HepG2 (cell line): ENCODE data around the gene CALML6. TPM values are rescaled to one million over a fixed set of nuclear protein-coding genes. Genes with fewer than 3 reads are reported as not detected.
A peak's percentile ranks its signal among the peaks of the same experiment; 100 is the strongest.

Experiments used
- ATAC-seq: fragments of 200-7000 bp; cut with Tn5 transposase; 3 replicates; pipeline ENCODE4 v1.9.1; 2020; ENCODE audit warnings: mild to moderate bottlenecking, moderate library complexity
- BruUV-seq: library from RNA; stranded (reverse); fragments of 400-500 nt; replicated peaks from 2 replicates; lab custom pipeline; 2021; lab: Mats Ljungman, UMichigan
- CTCF ChIA-PET: fragments of 300-600 bp; formaldehyde crosslinking; extraction: SDS; loops from one replicate; lab custom pipeline; 2021; ENCODE audit warnings: low total read pairs, inconsistent platforms, low intra/inter-chr PET ratio; lab: Yijun Ruan, JAX
- POLR2A ChIA-PET: fragments of 350-600 bp; sonication (Branson Sonifier 250); formaldehyde crosslinking; loops from one replicate; lab custom pipeline; 2020; ENCODE audit warnings: antibody characterized with exemption, inconsistent platforms; lab: Yijun Ruan, JAX
- DNase-seq: peaks from one replicate; pipeline ENCODE4 v3.0.0-alpha.2; 2015; ENCODE audit warnings: low spot score
- FAIRE-seq: peaks from 3 replicates; lab custom pipeline; 2011; peaks lifted over from hg19 to GRCh38; lab: Jason Lieb, UNC
- H2AFZ ChIP-seq: one replicate; pipeline ENCODE4 v1.6.1; 2011; ENCODE audit warnings: low read length, inconsistent platforms
- H3K27ac ChIP-seq: fragments of 300-600 bp; 3 replicates; pipeline ENCODE4 v1.8.0; 2011; ENCODE audit warnings: mixed run types, mild to moderate bottlenecking, mixed read lengths, low read length, inconsistent platforms; ENCODE audit not compliant: insufficient read depth; ENCODE audit errors: extremely low read length
- H3K27me3 ChIP-seq, 2 experiments: fragments of 200-600 bp in 1 of 2; 2 replicates in 1 of 2; 3 replicates in 1 of 2; pipeline versions ENCODE4 v1.6.0 to v1.8.0; 2011; ENCODE audit warnings: low read length in 2 of 2, mild to moderate bottlenecking in 2 of 2, moderate library complexity in 2 of 2, inconsistent platforms in 1 of 2; ENCODE audit not compliant: insufficient read depth in 2 of 2, control insufficient read depth in 1 of 2
- H3K36me3 ChIP-seq, 2 experiments: fragments of 200-600 bp in 1 of 2; replicated peaks in 1 of 2; 2 replicates in 1 of 2; 3 replicates in 1 of 2; pipeline versions ENCODE4 v1.5.1 to v1.8.0; 2011; ENCODE audit warnings: low read length in 2 of 2, inconsistent platforms in 1 of 2; ENCODE audit not compliant: insufficient read depth in 2 of 2, control insufficient read depth in 1 of 2
- H3K4me1 ChIP-seq: 2 replicates; pipeline ENCODE4 v1.5.1; 2012; ENCODE audit warnings: low read length, inconsistent platforms; ENCODE audit not compliant: insufficient read depth
- H3K4me2 ChIP-seq: 2 replicates; pipeline ENCODE4 v1.6.0; 2011; ENCODE audit warnings: low read depth, low read length, inconsistent platforms
- H3K4me3 ChIP-seq, 3 experiments: fragments of 200-600 bp in 1 of 3; sonication (generic), shearing (Covaris generic) in 1 of 3; replicated peaks in 1 of 3; 2 replicates each; pipeline ENCODE4 v1.5.1; 2011 to 2016; ENCODE audit warnings: low read length in 3 of 3, inconsistent platforms in 2 of 3, low read depth in 2 of 3, mild to moderate bottlenecking in 2 of 3, control low read depth in 1 of 3, mixed read lengths in 1 of 3; ENCODE audit not compliant: insufficient read depth in 1 of 3
- H3K79me2 ChIP-seq: one replicate; pipeline ENCODE4 v1.6.1; 2011; ENCODE audit warnings: low read length, inconsistent platforms; ENCODE audit not compliant: insufficient read depth
- H3K9ac ChIP-seq: 2 replicates; pipeline ENCODE4 v1.6.0; 2011; ENCODE audit warnings: mild to moderate bottlenecking, low read depth, low read length, inconsistent platforms; ENCODE audit not compliant: insufficient read depth
- H3K9me3 ChIP-seq: 2 replicates; pipeline ENCODE4 v1.5.1; 2012; ENCODE audit warnings: mild to moderate bottlenecking, low read length
- H4K20me1 ChIP-seq: 2 replicates; pipeline ENCODE4 v1.6.0; 2011; ENCODE audit warnings: inconsistent platforms, mild to moderate bottlenecking, low read length, moderate library complexity; ENCODE audit not compliant: insufficient read depth
- BHLHE40 ChIP-seq: IDR thresholded peaks from 2 replicates; pipeline ENCODE4 v1.6.1; 2011; ENCODE audit warnings: low read length, improper control_type of control experiment
- EED ChIP-seq: sonication (generic); formaldehyde crosslinking; IDR thresholded peaks from 2 replicates; pipeline ENCODE4 v1.5.0; 2020; ENCODE audit warnings: mild to moderate bottlenecking, missing genetic modification reagents
- HES4 ChIP-seq: sonication (generic); formaldehyde crosslinking; IDR thresholded peaks from 2 replicates; pipeline ENCODE4 v1.9.0; 2021; ENCODE audit warnings: mild to moderate bottlenecking, missing genetic modification reagents, borderline replicate concordance
- KDM2A ChIP-seq: sonication (generic); formaldehyde crosslinking; IDR thresholded peaks from 2 replicates; pipeline ENCODE4 v1.4.0; 2020; ENCODE audit warnings: low read depth, missing genetic modification reagents, borderline replicate concordance
- KDM5B ChIP-seq: sonication (generic); formaldehyde crosslinking; IDR thresholded peaks from 2 replicates; pipeline ENCODE4 v1.4.0; 2020; ENCODE audit warnings: missing genetic modification reagents, mild to moderate bottlenecking, borderline replicate concordance
- PCBP1 ChIP-seq: fragments of 200-400 bp; formaldehyde crosslinking; IDR thresholded peaks from 2 replicates; pipeline ENCODE4 v1.6.1; 2017; ENCODE audit warnings: mild to moderate bottlenecking, low read depth, low read length, borderline replicate concordance
- POLR2G ChIP-seq: fragments of 200-400 bp; formaldehyde crosslinking; IDR thresholded peaks from 2 replicates; pipeline ENCODE4 v1.6.1; 2018; ENCODE audit warnings: mild to moderate bottlenecking, low read depth, low read length, moderate library complexity
- SNAPC2 ChIP-seq: sonication (generic); formaldehyde crosslinking; IDR thresholded peaks from 2 replicates; pipeline ENCODE4 v1.8.1; 2022; ENCODE audit warnings: mild to moderate bottlenecking, missing genetic modification reagents
- SOX5 ChIP-seq: IDR thresholded peaks from 2 replicates; pipeline ENCODE4 v1.6.1; 2016; ENCODE audit warnings: borderline replicate concordance
- ZBTB20 ChIP-seq: sonication (generic); formaldehyde crosslinking; IDR thresholded peaks from 2 replicates; pipeline ENCODE4 v1.8.1; 2023; ENCODE audit warnings: missing genetic modification reagents, low read depth, mild to moderate bottlenecking, borderline replicate concordance
- ZNF225 ChIP-seq: sonication (generic); formaldehyde crosslinking; IDR thresholded peaks from 2 replicates; pipeline ENCODE4 v1.4.0; 2020; ENCODE audit warnings: mild to moderate bottlenecking, missing genetic modification reagents
- ZNF274 ChIP-seq: sonication (generic); formaldehyde crosslinking; IDR thresholded peaks from 2 replicates; pipeline ENCODE4 v1.5.1; 2020; ENCODE audit warnings: mild to moderate bottlenecking, missing genetic modification reagents
- ZNF468 ChIP-seq: sonication (generic); formaldehyde crosslinking; IDR thresholded peaks from 2 replicates; pipeline ENCODE4 v1.8.0; 2022; ENCODE audit warnings: mild to moderate bottlenecking, moderate library complexity, missing genetic modification reagents
- ZNF773 ChIP-seq: sonication (generic); formaldehyde crosslinking; IDR thresholded peaks from 2 replicates; pipeline ENCODE4 v1.4.0; 2020; ENCODE audit warnings: missing genetic modification reagents, borderline replicate concordance
- ZZZ3 ChIP-seq: sonication (generic); formaldehyde crosslinking; IDR thresholded peaks from 2 replicates; pipeline ENCODE4 v1.4.0; 2020; ENCODE audit warnings: missing genetic modification reagents, mild to moderate bottlenecking, borderline replicate concordance
- WGBS: methylation state at CpG from one replicate; pipeline ENCODE4 v1.1.6; 2017; ENCODE audit warnings: low lambda C conversion rate; 5-methylcytosine and 5-hydroxymethylcytosine counted together
- in situ Hi-C: cut with HindIII; loops from 2 replicates; pipeline ENCODE4 v1.10.0; 2017; ENCODE audit warnings: low pct_unique_long_range_greater_than_20kb; ENCODE audit not compliant: extremely low pct_ligation_motif_present
- intact Hi-C: fragments of 100-400 bp; cut with micrococcal nuclease; formaldehyde crosslinking; loops from one replicate; pipeline ENCODE4 v1.10.0; 2022; ENCODE audit not compliant: unreplicated experiment
- polyA plus RNA-seq, 8 experiments: library from polyadenylated mRNA; depleted of rRNA in 3 of 8; stranded (reverse) in 7 of 8; unstranded in 1 of 8; fragments of >200 nt; fragmentation: Illumina TruSeq in 4 of 8; extraction: Trizol in 4 of 8; gene quantifications; 2 replicates each; pipeline versions ENCODE4 v1.2.1 to v1.2.3, GENCODE V29; 2011 to 2016; ENCODE audit warnings: low read depth in 4 of 8, missing spikeins in 1 of 8, mixed read lengths in 1 of 8; ENCODE audit not compliant: insufficient read depth in 1 of 8
- total RNA-seq, 5 experiments: library from RNA; depleted of rRNA; stranded (reverse); fragments of >200 nt; fragmentation: Illumina TruSeq; extraction: Trizol; gene quantifications; 2 replicates each; pipeline ENCODE4 v1.2.3, GENCODE V29; 2016; ENCODE audit warnings: low read depth in 1 of 5
- TF ChIP-seq, protein P1 (sequence below): sonication (generic); formaldehyde crosslinking; IDR thresholded peaks from 2 replicates; pipeline ENCODE4 v1.8.1; 2022; ENCODE audit warnings: low read depth, mild to moderate bottlenecking, missing genetic modification reagents
- TF ChIP-seq, protein P2 (sequence below): sonication (generic); formaldehyde crosslinking; IDR thresholded peaks from 2 replicates; pipeline ENCODE4 v1.8.0; 2022; ENCODE audit warnings: mild to moderate bottlenecking, missing genetic modification reagents, moderate library complexity

CALML6 gene
- total and polyA plus RNA-seq, 2 of the 13 experiments (the other 11 are each of a cell fraction or from before 2014, with no cell fraction given), result 0.11 to 0.12 TPM

- TF ChIP-seq, protein P1, sequence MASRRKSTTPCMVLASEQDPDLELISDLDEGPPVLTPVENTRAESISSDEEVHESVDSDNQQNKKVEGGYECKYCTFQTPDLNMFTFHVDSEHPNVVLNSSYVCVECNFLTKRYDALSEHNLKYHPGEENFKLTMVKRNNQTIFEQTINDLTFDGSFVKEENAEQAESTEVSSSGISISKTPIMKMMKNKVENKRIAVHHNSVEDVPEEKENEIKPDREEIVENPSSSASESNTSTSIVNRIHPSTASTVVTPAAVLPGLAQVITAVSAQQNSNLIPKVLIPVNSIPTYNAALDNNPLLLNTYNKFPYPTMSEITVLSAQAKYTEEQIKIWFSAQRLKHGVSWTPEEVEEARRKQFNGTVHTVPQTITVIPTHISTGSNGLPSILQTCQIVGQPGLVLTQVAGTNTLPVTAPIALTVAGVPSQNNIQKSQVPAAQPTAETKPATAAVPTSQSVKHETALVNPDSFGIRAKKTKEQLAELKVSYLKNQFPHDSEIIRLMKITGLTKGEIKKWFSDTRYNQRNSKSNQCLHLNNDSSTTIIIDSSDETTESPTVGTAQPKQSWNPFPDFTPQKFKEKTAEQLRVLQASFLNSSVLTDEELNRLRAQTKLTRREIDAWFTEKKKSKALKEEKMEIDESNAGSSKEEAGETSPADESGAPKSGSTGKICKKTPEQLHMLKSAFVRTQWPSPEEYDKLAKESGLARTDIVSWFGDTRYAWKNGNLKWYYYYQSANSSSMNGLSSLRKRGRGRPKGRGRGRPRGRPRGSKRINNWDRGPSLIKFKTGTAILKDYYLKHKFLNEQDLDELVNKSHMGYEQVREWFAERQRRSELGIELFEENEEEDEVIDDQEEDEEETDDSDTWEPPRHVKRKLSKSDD (CRISPR knock-in tag), result 0 out of 2 replicates have a peak, but pooled peaks have one; percentile 11
- 0 out of 2 replicates have a peak, but pooled peaks have one; percentile 46 for TF ChIP-seq PCBP1
- peak; percentile 22; the same call in 1 of the 2 replicates for TF ChIP-seq ZNF225 (CRISPR knock-in tag)
- TF ChIP-seq ZNF274 (CRISPR knock-in tag), result peak; percentile 50; the same call in 1 of the 2 replicates
These were observed 7.6 kb downstream of the CALML6 start (continued) for GRCh38 chr1:1922702-1922955.

- no peaks in the 10 kb centered on the region for H3K9me3 ChIP-seq
- intact Hi-C loops, result loop anchor here (1.0 kb wide), 1 partner anchor 30 kb away; no protein-coding TSS in a partner anchor
- H3K4me1 ChIP-seq, result peaks cover 67% of the 10 kb centered on the region
- H4K20me1 ChIP-seq, result no peaks in the 10 kb centered on the region
- ATAC-seq (peak; percentile 73), DNase-seq (peak; percentile 78), FAIRE-seq (peak; percentile 94)
- H3K27ac ChIP-seq, result peak overlapping the region; percentile 80
- H3K4me3 ChIP-seq, result peak overlapping the region; percentile 37 to 73 (median 60)
- peak overlapping the region; percentile 70 for H3K9ac ChIP-seq
- no peaks in the 10 kb centered on the region for H3K79me2 ChIP-seq
- ChIA-PET POLR2A (interaction anchor here (0.6 to 3.3 kb wide), 5 partner anchors 14 to 123 kb away, joined by 4 to 55 read pairs (median 5); no protein-coding TSS in a partner anchor), CTCF (no interaction called here)
- H3K4me2 ChIP-seq, result peak overlapping the region; percentile 90
- 5% methylated on average over 4 of the region's 29 CpGs for WGBS
- H3K36me3 ChIP-seq, result no peaks in the 10 kb centered on the region
- in situ Hi-C loops, result no loop called here
- BruUV-seq, result no TSS peak
- peaks cover 23 to 38% of the 10 kb centered on the region in 2 experiments; a peak in 4 of 5 replicates for H3K27me3 ChIP-seq
- no peak overlapping the region for H2AFZ ChIP-seq
- TF ChIP-seq ZNF468 (no peak), ZZZ3 (CRISPR knock-in tag) (no peak), HES4 (CRISPR knock-in tag) (no peak), ZBTB20 (CRISPR knock-in tag) (peak; percentile 40; the same call in 1 of the 2 replicates), SOX5 (no peak), EED (CRISPR knock-in tag) (no peak), BHLHE40 (no peak), KDM5B (CRISPR knock-in tag) (peak; percentile 77; the same call in 1 of the 2 replicates), KDM2A (peak; percentile 43; the same call in 1 of the 2 replicates), ZNF773 (CRISPR knock-in tag) (0 out of 2 replicates have a peak, but pooled peaks have one; percentile 4), SNAPC2 (CRISPR knock-in tag) (no peak), POLR2G (peak; percentile 65)
- TF ChIP-seq, protein P2, sequence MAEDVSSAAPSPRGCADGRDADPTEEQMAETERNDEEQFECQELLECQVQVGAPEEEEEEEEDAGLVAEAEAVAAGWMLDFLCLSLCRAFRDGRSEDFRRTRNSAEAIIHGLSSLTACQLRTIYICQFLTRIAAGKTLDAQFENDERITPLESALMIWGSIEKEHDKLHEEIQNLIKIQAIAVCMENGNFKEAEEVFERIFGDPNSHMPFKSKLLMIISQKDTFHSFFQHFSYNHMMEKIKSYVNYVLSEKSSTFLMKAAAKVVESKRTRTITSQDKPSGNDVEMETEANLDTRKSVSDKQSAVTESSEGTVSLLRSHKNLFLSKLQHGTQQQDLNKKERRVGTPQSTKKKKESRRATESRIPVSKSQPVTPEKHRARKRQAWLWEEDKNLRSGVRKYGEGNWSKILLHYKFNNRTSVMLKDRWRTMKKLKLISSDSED (CRISPR knock-in tag), result 0 out of 2 replicates have a peak, but pooled peaks have one; percentile 58
These were observed 8.1 kb downstream of the CALML6 start for GRCh38 chr1:1922956-1923833.
